Activated CD8-positive, alpha-beta T cell treated with anti-CD3 and anti-CD28 coated beads for 36 hours (primary cell): Measurements from ENCODE around the gene CXXC4. TPM values are rescaled to one million over a fixed set of nuclear protein-coding genes. Genes with fewer than 3 reads are reported as not detected.

Experiments used
- ATAC-seq: fragments of 200-7000 bp; cut with Tn5 transposase; one replicate; pipeline ENCODE4 v1.10.0; 2021; ENCODE audit warnings: mild to moderate bottlenecking, moderate library complexity
- CTCF ChIA-PET: fragments of 350-600 bp; sonication (Branson Sonifier 250); formaldehyde crosslinking; loops from one replicate; lab custom pipeline; 2021; ENCODE audit warnings: antibody characterized with exemption; lab: Charles Lee
- POLR2A ChIA-PET: fragments of 350-600 bp; sonication (Branson Sonifier 250); formaldehyde crosslinking; loops from one replicate; lab custom pipeline; 2021; ENCODE audit warnings: antibody characterized with exemption; lab: Charles Lee
- DNase-seq: peaks from one replicate; pipeline ENCODE4 v3.0.0-alpha.2; 2020
- H3K27ac Mint-ChIP-seq: one replicate; pipeline ENCODE4 v1.8.0; 2021; ENCODE audit warnings: mild to moderate bottlenecking, mixed read lengths
- H3K27me3 Mint-ChIP-seq: one replicate; pipeline ENCODE4 v1.8.0; 2021; ENCODE audit warnings: mixed read lengths
- H3K36me3 Mint-ChIP-seq: one replicate; pipeline ENCODE4 v1.8.0; 2021; ENCODE audit warnings: low read depth, mixed read lengths
- H3K4me1 Mint-ChIP-seq: one replicate; pipeline ENCODE4 v1.8.0; 2021; ENCODE audit warnings: low read depth, mixed read lengths
- H3K4me3 Mint-ChIP-seq: one replicate; pipeline ENCODE4 v1.8.0; 2021; ENCODE audit warnings: mild to moderate bottlenecking, moderate library complexity, mixed read lengths
- H3K9me3 Mint-ChIP-seq: one replicate; pipeline ENCODE4 v1.8.0; 2021; ENCODE audit warnings: mixed read lengths
- intact Hi-C: fragments of 100-400 bp; cut with micrococcal nuclease; formaldehyde crosslinking; loops from one replicate; pipeline ENCODE4 v1.10.0; 2022
- total RNA-seq, 2 experiments: library from RNA; stranded (reverse); gene quantifications; one replicate each; pipeline ENCODE4 v1.2.3, GENCODE V29; 2021
- TF ChIP-seq, protein P1 (sequence below): fragments of 200-600 bp; IDR thresholded peaks from one replicate; pipeline ENCODE4 v1.8.0; 2022; ENCODE audit warnings: antibody characterized with exemption, mild to moderate bottlenecking

The CXXC4 gene
- total RNA-seq, 2 experiments from 2014 or later = not detected

DNA sequence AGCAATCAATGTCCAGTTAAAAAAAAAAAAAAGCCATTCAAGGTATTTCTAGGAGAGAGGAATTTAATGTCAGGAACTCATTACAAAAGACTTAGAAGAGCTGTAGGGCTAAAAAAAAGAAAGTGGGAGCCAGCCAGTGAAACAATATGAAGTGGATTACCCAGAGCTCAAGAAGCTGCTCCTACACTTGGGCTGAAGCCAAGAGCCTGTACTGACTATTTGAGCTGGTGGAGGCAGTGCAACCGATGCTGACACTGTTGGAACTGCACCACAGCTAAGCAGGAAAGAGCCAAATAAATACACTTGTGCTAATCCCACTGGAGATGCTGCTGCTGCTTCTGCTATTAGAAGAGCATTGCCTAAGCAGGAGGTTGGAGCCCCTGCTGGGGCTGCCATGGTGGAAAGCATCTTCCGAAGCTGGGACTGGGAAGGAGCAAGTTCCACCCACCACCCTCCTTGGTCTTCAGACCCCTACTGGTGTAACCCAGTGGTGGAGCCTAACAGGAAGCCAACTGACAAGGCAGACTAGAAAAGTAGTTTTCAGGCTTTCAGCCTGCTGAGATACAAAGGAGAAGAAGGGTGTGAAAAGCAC lies 65.4 kb downstream of the CXXC4 start:
- Mint-ChIP-seq H3K4me1 (no peaks in the 10 kb centered on the region), H3K27ac (no peak overlapping the region), H3K27me3 (no peaks in the 10 kb centered on the region), H3K4me3 (no peak overlapping the region), H3K36me3 (no peaks in the 10 kb centered on the region), H3K9me3 (no peaks in the 10 kb centered on the region)
- CTCF ChIA-PET = no interaction called here
- no peak for DNase-seq
- POLR2A ChIA-PET = no interaction called here
- no peak for ATAC-seq
- intact Hi-C loops = no loop called here
- TF ChIP-seq, protein P1, sequence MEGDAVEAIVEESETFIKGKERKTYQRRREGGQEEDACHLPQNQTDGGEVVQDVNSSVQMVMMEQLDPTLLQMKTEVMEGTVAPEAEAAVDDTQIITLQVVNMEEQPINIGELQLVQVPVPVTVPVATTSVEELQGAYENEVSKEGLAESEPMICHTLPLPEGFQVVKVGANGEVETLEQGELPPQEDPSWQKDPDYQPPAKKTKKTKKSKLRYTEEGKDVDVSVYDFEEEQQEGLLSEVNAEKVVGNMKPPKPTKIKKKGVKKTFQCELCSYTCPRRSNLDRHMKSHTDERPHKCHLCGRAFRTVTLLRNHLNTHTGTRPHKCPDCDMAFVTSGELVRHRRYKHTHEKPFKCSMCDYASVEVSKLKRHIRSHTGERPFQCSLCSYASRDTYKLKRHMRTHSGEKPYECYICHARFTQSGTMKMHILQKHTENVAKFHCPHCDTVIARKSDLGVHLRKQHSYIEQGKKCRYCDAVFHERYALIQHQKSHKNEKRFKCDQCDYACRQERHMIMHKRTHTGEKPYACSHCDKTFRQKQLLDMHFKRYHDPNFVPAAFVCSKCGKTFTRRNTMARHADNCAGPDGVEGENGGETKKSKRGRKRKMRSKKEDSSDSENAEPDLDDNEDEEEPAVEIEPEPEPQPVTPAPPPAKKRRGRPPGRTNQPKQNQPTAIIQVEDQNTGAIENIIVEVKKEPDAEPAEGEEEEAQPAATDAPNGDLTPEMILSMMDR = no peak

DNA sequence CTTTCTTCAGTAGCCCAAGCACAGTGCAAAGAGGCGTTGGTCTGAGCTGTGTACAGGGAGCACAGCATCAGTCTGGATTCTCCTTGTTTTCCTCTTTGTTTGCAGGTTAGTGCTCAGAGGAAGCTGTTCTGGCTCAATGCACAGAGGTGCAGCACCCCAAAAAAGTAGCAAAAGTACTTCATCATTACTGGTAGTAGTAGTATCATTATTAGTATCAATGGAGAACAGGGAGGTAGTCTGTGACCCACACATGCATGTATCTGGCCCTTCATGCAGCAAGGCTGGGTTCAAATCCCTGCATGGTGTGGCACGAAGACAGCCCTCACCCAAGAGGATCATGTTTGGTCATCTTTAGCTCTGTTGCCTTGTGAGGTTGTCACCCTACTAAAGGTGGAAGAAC lies 68.7 kb downstream of the CXXC4 start:
- CTCF ChIA-PET = no interaction called here
- POLR2A ChIA-PET = no interaction called here

DNA sequence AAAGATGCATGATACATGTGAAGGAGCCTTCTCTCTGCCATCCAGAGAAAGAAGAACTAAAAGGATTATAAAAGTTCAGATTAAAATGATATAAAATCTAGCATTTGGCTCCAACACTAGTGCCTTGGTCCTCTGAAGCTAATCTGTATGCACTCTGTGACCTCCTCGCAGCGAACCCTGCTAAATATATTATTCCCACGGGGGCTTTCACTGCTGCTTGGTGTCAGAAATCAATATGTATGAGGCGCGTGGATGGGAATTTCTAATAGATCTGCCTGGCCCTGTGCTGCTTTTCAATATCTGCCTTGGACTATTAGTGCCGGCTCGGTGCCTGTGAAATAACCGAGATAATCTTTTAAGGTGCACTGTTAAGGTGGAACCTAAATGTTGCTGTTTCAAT lies 69.7 kb downstream of the CXXC4 start:
- no peaks in the 10 kb centered on the region for H3K36me3 Mint-ChIP-seq
- CTCF ChIA-PET = no interaction called here

More for the DNA sequence above, 68.7 kb downstream of the CXXC4 start:
- TF ChIP-seq, protein P1 = no peak
- Mint-ChIP-seq H3K4me3 (no peak overlapping the region), H3K27ac (no peak overlapping the region), H3K27me3 (no peaks in the 10 kb centered on the region), H3K9me3 (no peaks in the 10 kb centered on the region), H3K36me3 (no peaks in the 10 kb centered on the region), H3K4me1 (no peaks in the 10 kb centered on the region)
- DNase-seq = no peak
- intact Hi-C loops = no loop called here
- ATAC-seq = no peak

DNA sequence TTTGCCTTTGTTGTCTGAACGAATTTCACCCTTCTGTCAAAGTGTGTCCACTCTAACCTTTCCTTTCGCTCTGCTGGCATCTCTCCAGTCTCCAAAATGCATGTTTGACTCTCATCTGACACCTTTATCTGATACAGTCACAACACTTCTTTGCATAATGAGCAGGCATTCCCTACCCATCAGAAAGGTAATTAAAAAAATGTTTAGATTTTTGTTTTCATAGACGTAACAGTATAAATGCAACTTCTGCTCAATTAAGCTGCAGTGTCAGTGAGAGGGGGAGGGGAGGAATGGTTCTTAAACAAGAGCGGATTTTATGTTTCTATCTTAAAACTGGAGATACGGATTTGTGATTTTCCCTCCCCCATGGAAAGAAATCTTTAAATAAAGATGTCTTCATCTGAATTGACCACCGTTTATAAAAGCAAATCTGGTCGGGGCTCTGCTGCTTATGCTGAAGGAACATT lies 70.2 kb downstream of the CXXC4 start:
- Mint-ChIP-seq H3K27me3 (no peaks in the 10 kb centered on the region), H3K4me1 (no peaks in the 10 kb centered on the region), H3K9me3 (no peaks in the 10 kb centered on the region), H3K27ac (no peak overlapping the region), H3K36me3 (no peaks in the 10 kb centered on the region), H3K4me3 (no peak overlapping the region)
- DNase-seq (no peak), ATAC-seq (no peak)
- intact Hi-C loops = no loop called here
- ChIA-PET POLR2A (no interaction called here), CTCF (no interaction called here)
- TF ChIP-seq, protein P1 = no peak

More for the DNA sequence above, 69.7 kb downstream of the CXXC4 start:
- DNase-seq (no peak), ATAC-seq (no peak)
- Mint-ChIP-seq H3K27me3 (no peaks in the 10 kb centered on the region), H3K4me3 (no peak overlapping the region), H3K4me1 (no peaks in the 10 kb centered on the region), H3K27ac (no peak overlapping the region), H3K9me3 (no peaks in the 10 kb centered on the region)
- intact Hi-C loops = no loop called here
- TF ChIP-seq, protein P1 = no peak
- POLR2A ChIA-PET = no interaction called here

DNA sequence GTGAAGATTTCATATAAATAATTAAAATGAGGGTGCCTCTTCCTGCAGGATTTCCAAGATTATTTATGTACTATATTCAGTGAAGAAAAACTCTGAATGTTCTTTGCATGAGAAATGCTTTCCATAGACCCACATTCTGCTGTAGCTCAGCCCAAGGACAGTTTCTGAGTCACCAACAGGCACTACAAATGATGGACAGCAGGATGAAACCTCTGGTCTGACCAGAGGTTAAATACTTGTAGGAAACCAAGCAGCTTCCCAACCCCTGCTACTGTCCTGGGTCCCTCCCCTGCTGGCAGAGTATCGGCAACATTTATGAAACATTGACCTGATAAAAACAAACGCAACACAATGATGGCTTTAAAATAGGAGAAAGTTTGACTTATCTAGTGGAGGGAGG lies 73.1 kb downstream of the CXXC4 start:
- TF ChIP-seq, protein P1 = no peak
- H3K27me3 Mint-ChIP-seq = no peaks in the 10 kb centered on the region
- H3K4me1 Mint-ChIP-seq = no peaks in the 10 kb centered on the region
- H3K27ac Mint-ChIP-seq = no peak overlapping the region
- ChIA-PET POLR2A (no interaction called here), CTCF (no interaction called here)
- H3K4me3 Mint-ChIP-seq = no peak overlapping the region
- ATAC-seq (no peak), DNase-seq (no peak)
- no peaks in the 10 kb centered on the region for H3K36me3 Mint-ChIP-seq
- no peaks in the 10 kb centered on the region for H3K9me3 Mint-ChIP-seq
- intact Hi-C loops = no loop called here
